HG03095 (cell line): ENCODE data around the gene GPR33.
A peak's percentile ranks its signal among the peaks of the same experiment; 100 is the strongest.
"Not testable (repeated sequence)": the region's sequence is repeated elsewhere in the genome, so short reads cannot be mapped to it uniquely, and the experiment has no call there.

Experiments
- ATAC-seq: cut with Tn5 transposase; IDR thresholded peaks from one replicate; pipeline ENCODE4 v1.9.1; 2021; ENCODE audit warnings: moderate library complexity; ENCODE audit not compliant: unreplicated experiment

The GPR33 gene

DNA sequence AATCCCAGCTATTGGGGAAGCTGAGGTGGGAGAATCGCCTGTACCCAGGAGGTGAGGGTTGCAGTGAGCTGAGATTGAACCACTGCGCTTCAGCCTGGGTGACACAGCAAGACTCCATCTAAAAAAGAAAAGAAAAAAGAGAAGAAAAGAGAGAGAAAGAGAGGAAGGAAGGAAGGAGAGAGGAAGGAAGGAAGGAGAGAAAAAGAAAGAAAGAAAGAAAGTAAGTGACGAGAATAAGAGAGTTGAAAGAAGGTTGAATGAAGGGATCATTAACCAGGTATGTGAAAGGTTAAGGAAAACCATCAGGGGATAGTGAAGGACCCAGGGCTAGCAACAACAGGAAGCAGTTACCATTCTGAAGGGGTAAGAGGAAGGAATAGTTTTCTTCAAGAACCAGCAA lies 26.3 kb downstream of the GPR33 start:
- ATAC-seq = no peak

DNA sequence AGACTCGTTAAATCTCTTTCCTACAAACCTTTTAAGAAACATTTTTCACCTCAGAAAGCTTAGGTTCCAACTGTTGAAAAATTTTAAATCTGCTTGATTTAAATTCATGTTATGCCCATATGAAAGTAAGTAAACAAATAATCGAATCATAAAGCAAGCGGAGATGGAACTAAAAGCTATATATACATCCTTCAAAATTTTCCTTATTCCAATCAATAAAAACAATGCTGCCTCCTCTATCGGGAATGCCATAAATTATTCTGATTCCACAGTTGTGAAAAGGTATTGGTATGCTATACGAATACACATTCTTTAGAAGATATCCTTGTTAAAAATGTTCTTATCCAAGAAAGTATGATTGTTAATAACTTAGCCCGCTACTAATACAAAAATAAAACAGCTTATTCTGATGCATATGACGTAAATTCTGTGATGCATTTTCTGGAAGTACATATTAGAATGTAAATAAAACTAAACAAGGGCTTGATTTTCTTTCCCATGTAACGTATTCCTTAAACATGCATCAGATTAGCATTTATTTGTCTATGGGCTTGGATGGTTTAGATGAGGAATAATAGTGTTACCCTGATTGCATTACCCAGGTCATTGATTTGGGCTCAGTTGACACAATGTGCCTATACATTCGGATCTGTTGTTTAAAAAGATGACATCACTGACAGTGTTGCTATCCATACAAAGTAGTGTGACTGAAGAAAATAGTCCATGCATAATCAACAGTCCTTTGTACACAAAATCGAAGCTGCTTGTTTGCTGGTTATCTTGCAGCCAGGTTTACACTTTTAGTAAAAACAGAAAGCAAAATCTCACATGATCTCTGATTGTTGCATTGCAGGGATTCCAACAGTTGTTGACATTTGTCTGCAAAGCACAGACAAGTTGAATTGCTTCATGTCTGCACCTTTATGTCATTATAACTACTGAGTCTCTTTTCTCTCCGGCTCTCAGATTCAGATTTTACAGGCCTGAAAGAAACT lies 29.9 kb downstream of the GPR33 start:
- no peak for ATAC-seq

DNA sequence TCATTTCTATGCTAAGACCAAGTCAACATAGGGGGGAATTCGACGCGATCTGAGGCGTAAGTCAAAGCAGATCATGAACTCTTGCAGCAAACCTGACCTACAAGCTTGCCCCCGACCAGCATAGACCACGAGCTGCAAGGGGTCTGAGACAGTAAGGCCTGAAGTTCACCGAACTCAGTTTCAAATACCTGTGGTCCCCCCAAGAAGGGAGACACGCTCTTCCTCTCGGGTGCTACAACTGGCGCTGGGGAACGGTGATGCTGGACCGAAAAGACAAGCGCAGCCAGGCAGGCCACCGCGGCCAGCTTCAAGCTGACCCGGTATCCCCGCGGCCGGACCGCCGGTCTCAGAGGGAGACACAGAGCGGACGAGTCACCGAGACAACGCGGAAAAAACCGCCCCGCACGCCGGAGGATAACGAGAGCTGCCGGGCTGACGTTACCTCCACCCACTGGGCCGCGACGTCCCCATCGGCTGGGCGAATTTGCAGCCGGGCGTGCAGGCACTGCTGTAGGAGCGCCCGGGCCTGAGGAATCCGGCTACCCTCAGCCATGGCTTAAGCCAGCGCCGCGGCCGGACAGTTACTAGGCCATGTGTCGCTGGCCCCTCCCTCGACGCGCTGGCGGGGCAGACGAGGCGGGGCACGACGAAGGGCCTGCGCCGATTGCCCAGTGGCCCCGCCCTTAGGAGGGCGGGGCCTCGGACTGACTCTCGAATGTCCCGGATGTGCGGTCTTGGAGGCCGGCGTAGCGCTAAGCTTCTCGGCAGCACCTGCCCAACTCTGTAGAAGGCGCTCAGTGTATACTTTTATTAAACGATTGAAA lies 30.8 kb downstream of the GPR33 start, which contains the start of gene DTD2:
Gene DTD2 (minus strand): TSS at position 666 of the 824 bp plus-strand sequence. CDS start 113 bp downstream, at position 553.
- peak; percentile 96 for ATAC-seq

DNA sequence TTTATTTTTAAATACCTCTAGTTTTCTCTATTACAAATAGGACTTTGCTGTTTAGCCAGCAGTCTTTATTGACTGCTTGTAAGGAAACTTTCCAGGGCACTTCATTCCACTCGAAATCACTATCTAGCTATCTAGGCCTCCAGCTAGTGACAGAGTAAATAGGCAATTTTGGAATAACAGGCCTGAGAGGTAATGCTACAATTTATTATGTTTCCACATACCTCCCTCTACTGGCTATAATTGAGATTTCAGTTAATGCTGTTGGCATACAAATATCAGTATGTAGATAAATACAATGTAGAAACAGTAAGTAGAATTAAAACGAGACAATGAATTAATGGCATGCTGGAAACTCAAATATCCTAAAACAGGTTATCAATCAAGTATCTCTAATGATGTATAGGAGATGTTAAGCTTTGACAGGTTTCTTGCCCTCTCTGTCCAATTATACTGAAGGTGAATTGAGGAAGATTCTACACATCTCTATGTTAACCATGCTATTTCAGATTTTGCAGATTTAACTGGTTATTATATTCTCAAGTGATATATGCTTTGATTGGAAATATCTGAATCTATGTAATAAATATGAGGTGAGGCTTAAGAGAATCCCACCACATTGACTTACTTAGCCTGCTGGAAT lies 37.7 kb downstream of the GPR33 start:
- no peak for ATAC-seq

DNA sequence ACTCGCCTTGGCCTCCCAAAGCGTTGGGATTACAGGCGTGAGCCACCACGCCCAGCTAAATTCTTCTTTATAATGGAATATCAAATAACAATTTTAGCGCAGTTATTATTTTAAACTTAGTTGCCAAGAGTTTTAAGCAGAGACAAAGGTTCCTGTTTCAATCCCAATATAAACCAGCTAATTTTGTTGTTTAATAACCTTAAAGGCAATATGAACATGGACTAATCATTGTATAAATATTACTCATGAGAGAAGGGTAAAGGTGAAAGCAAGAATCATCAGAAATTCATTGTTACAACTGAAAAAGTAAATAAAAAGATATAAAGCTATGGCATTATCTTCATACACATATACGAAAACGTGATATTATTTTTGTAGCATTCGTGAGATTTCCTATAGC lies 38.7 kb downstream of the GPR33 start:
- ATAC-seq = no peak

DNA sequence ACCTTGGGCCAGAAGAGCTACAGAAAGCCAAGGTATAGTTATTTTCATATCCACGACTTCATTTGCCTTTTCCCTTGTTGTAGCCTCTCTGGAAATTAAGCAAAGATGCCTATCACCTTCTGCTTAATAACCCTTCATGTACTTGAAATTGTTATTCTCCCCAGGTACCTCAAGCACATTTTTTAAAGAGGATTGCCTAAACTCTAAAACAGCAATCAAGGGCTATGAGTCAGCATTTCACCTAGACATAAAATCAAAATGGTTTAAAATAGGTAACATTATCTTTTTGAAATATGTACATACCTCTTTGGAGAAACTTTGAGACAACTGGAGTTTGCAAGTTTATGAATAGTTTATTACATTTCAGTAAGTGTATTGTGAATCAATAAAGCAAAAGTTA lies 42.1 kb downstream of the GPR33 start:
- ATAC-seq = no peak

DNA sequence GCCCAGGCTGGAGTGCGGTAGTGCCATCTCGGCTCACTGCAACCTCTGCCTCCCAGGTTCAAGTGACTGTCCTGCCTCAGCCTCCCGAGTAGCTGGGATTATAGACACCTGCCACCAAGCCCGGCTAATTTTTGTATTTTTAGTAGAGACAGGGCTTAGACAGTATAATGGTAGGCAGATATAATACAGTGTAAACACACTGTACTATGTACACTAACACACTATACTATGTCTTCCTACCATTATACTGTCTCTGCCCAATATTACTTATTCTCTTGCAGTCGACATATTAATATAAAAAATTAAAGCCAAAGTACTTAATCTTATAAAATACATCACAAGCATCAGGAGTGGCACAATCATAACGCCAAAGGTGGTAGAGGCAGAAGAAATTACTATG lies 45.6 kb downstream of the GPR33 start:
- ATAC-seq = no peak

DNA sequence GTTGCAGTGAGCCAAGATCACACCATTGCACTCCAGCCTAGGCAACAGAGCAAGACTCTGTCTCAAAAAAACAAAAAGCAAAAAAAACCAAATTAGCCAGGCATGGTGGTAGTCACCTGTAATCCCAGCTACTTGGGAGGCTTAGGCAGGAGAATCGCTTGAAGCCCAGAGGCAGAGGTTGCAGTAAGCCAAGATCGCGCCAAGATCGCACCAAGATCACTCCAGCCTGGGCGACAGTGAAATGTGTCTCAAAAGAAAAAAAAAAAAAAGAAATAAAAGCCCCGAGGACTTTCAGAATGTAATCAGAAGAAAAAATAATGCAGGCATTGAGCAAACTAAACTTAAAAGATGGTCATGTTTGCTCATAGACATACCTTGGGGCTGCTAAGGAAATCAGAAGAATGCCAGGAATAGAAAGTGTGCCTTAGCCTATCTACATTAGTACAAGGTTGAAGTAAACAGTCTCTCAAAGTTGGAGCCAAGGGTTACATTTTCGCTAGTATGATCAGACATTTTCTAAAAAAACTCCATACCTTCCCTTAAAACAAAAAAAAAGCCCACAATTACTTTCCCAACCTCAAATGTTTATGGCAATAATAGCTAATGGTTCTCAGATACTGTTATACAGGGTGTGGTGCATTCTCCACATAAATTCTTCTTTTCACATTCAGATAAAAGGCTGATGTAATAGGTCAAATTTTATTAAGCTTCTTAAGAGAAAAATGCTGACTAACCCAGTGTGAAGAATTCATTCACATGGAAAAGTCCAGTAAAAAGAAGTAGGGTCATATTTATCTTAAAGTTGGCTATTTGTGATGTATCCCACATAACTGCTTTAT lies 46.3 kb downstream of the GPR33 start:
- no peak for ATAC-seq

DNA sequence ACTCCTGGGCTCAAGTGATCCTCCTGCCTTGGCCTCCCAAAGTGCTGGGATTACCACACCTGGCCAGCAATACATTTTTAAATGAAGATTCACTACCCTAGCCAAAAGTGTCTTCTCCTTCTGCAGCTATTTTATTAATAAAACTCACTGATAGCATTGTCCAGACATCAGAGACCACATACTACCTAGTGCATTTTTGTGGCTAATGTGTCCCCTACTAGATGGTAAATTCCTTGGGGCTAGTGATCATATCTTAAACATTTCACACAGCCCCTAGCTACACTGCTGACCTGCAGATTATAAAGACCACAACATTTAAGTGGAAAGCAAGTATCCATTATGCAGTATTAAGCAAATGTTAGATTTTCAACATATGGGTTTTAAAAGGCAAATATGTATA lies 47.6 kb downstream of the GPR33 start:
- no peak for ATAC-seq

DNA sequence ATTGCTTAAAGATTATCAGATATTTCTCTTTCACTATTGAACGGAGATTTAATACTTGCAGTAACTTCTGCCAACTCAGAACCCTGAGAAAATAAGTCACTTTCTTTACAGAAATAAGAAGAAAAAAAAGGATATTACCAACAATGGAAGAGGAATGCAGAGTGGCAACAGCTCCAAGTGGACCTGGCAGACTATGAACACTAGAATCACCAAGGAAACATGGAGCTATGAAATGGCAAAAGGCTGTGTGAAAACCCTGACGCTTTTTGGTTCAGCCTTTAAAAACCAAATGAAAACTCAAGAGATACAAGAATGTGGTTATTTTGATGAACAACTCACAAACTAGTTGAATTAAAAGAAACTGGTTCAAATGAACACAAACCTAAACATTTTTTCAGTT lies 48.3 kb downstream of the GPR33 start:
- ATAC-seq = no peak

DNA sequence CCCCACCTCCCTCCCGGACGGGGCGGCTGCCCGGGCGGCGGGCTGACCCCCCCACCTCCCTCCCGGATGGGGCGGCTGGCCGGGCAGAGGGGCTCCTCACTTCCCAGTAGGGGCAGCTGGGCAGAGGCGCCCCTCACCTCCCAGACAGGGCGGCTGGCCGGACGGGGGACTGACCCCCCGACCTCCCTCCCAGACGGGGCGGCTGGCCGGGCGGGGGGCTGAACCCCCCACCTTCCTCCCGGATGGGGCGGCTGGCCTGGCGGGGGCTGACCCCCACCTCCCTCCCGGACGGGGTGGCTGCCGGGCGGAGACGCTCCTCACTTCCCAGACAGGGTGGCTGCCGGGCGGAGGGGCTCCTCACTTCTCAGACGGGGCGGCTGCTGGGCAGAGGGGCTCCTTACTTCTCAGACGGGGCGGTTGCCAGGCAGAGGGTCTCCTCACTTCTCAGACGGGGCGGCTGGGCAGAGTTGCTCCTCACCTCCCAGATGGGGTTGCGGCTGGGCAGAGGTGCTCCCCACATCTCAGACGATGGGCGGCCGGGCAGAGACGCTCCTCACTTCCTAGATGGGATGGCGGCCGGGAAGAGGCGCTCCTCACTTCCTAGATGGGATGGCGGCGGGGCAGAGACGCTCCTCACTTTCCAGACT lies 50.7 kb downstream of the GPR33 start:
- ATAC-seq = not testable (repeated sequence)

DNA sequence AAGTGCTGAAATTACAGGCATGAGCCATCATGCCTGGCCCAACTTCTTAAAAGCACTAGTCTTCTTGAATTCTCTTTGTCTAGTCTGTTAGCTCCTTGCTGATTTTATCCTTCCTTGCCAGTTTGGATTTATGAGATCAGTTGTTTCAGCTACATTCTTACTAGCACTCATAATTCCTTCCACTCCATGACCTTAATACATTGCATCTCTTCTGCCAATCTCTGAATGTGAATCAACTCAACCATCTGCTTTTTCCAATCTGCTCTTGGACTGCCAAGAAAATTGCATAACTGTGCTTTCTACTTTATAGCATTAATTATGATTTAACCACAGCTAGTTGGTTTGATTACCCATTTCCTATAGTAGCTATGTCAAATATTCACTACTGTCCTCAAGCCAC lies 52.6 kb downstream of the GPR33 start:
- ATAC-seq = no peak
